ENCODE measurements around the gene TMF1. TPM values are rescaled to one million over a fixed set of nuclear protein-coding genes. Genes with fewer than 3 reads are reported as not detected.

TMF1 gene
- total RNA-seq, 4 donors from 2014 or later = 31.2 to 43.3 (median 36.3) TPM

- H3K4me3 ChIP-seq = peak overlapping the region; percentile 58 to 87
- H3K36me3 ChIP-seq = peaks cover 0 to 30% of the 10 kb centered on the region in 2 donors
- no peaks in the 10 kb centered on the region for H3K9me3 ChIP-seq
- ATAC-seq = no peak
- 94% methylated on average over 5 of the region's 8 CpGs; no CpG with 5 or more reads in 1 of the 2 donors for whole genome bisulfite sequencing, 2 donors (ENCODE audit: low coverage in 1 of 2)
- TF ChIP-seq CTCF (IDR thresholded peaks at IDR 0.05) (no peak), POLR2AphosphoS5 (IDR thresholded peaks at IDR 0.05) (no peak)
- peak overlapping the region; percentile 92 to 100 (median 96) for H3K27ac ChIP-seq
- H3K4me1 ChIP-seq = peaks cover 6 to 70% (median 23%) of the 10 kb centered on the region in 3 donors
- no peaks in the 10 kb centered on the region for H3K27me3 ChIP-seq
Measured at GRCh38 chr3:69011096-69011730, 40.9 kb downstream of the TMF1 start.

GRCh38 chr3:69009559-69010410 is 42.3 kb downstream of the TMF1 start:
- peak overlapping the region in 1 of 2 donors; percentile 12 for H3K4me3 ChIP-seq
- peak; percentile 48 for ATAC-seq
- peaks cover 0 to 44% of the 10 kb centered on the region in 2 donors for H3K36me3 ChIP-seq
- peak overlapping the region; percentile 74 to 100 (median 91) for H3K27ac ChIP-seq
- TF ChIP-seq POLR2A (IDR thresholded peaks at IDR 0.05) (no peak), EP300 (IDR thresholded peaks at IDR 0.05) (no peak), POLR2AphosphoS5 (IDR thresholded peaks at IDR 0.05) (peak; percentile 64)
- no peaks in the 10 kb centered on the region for H3K27me3 ChIP-seq
- H3K9me3 ChIP-seq = no peaks in the 10 kb centered on the region
- peaks cover 6 to 72% (median 23%) of the 10 kb centered on the region in 3 donors for H3K4me1 ChIP-seq
- 40 to 45% methylated on average over 3 of the region's 3 CpGs for WGBS, 2 donors (ENCODE audit: low coverage in 1 of 2)

- ATAC-seq = no peak
- Histone ChIP-seq H3K27me3 (no peaks in the 10 kb centered on the region), H3K4me1 (peaks cover 4 to 64% (median 16%) of the 10 kb centered on the region in 3 donors), H3K36me3 (peaks cover 0 to 52% of the 10 kb centered on the region in 2 donors), H3K4me3 (peak overlapping the region in 1 of 2 donors; percentile 12), H3K9me3 (no peaks in the 10 kb centered on the region), H3K27ac (peak overlapping the region; percentile 73 to 100 (median 91))
- WGBS, 2 donors (ENCODE audit: low coverage in 1 of 2) = 13 to 28% methylated on average over 2 of the region's 2 CpGs
- no peak for TF ChIP-seq POLR2AphosphoS5 (IDR thresholded peaks at IDR 0.05)
- no peak for TF ChIP-seq POLR2A (IDR thresholded peaks at IDR 0.05)
- TF ChIP-seq CTCF (IDR thresholded peaks at IDR 0.05) = no peak
- no peak for TF ChIP-seq EP300 (IDR thresholded peaks at IDR 0.05)
Measured at GRCh38 chr3:69008980-69009379, 43.2 kb downstream of the TMF1 start.

- no peak for ATAC-seq
- Histone ChIP-seq H3K9me3 (no peaks in the 10 kb centered on the region), H3K36me3 (peaks cover 9 to 83% of the 10 kb centered on the region in 2 donors), H3K4me1 (peaks cover 4 to 45% (median 15%) of the 10 kb centered on the region in 3 donors), H3K27ac (no peak overlapping the region), H3K27me3 (no peaks in the 10 kb centered on the region), H3K4me3 (no peak overlapping the region)
- TF ChIP-seq POLR2A (IDR thresholded peaks at IDR 0.05) = no peak
- WGBS, 2 donors (ENCODE audit: low coverage in 1 of 2) = 76 to 86% methylated on average over 5 of the region's 5 CpGs
Measured at GRCh38 chr3:69005791-69006482, 46.2 kb downstream of the TMF1 start.

GRCh38 chr3:69005071-69005790 is 46.9 kb downstream of the TMF1 start:
- H3K27ac ChIP-seq = peak overlapping the region in 1 of 4 donors; percentile 13

More at GRCh38 chr3:69005071-69005790, 46.9 kb downstream of the TMF1 start:
- Histone ChIP-seq H3K9me3 (no peaks in the 10 kb centered on the region), H3K36me3 (peaks cover 9 to 89% of the 10 kb centered on the region in 2 donors), H3K4me1 (peaks cover 0 to 37% (median 8%) of the 10 kb centered on the region in 3 donors), H3K27me3 (no peaks in the 10 kb centered on the region), H3K4me3 (no peak overlapping the region)
- no peak for ATAC-seq
- WGBS, 2 donors (ENCODE audit: low coverage in 1 of 2) = 63 to 94% methylated on average over 5 to 6 of the region's 6 CpGs
- no peak for TF ChIP-seq EP300 (IDR thresholded peaks at IDR 0.05)
- TF ChIP-seq POLR2AphosphoS5 (IDR thresholded peaks at IDR 0.05) = no peak
- TF ChIP-seq CTCF (IDR thresholded peaks at IDR 0.05) = no peak
- TF ChIP-seq POLR2A (IDR thresholded peaks at IDR 0.05) = no peak
